Panc1 (cell line): ENCODE data around the gene BRICD5. TPM values are rescaled to one million over a fixed set of nuclear protein-coding genes. Genes with fewer than 3 reads are reported as not detected.

Source experiments
- ATAC-seq: fragments of 200-7000 bp; cut with Tn5 transposase; 2 replicates; pipeline ENCODE4 v1.9.1; 2020; ENCODE audit warnings: mild to moderate bottlenecking, moderate library complexity
- BruUV-seq: library from RNA; stranded (reverse); fragments of 400-500 nt; replicated peaks from 2 replicates; lab custom pipeline; 2021; lab: Mats Ljungman, UMichigan
- CTCF ChIA-PET: fragments of 300-600 bp; sonication (Branson Sonifier 250); formaldehyde crosslinking; loops from one replicate; lab custom pipeline; 2022; ENCODE audit warnings: antibody characterized with exemption; lab: Charles Lee
- POLR2A ChIA-PET: fragments of 300-600 bp; sonication (Branson Sonifier 250); formaldehyde crosslinking; loops from one replicate; lab custom pipeline; 2022; ENCODE audit warnings: antibody characterized with exemption; lab: Charles Lee
- DNase-seq: peaks from one replicate; pipeline ENCODE4 v3.0.0-alpha.2; 2010; ENCODE audit warnings: low read depth, low spot score
- H3K27ac ChIP-seq: 2 replicates; pipeline ENCODE4 v1.5.1; 2011; ENCODE audit warnings: mild to moderate bottlenecking, low read length, inconsistent platforms
- H3K27me3 ChIP-seq: fragments of 200-500 bp; sonication (Bioruptor generic); 2 replicates; pipeline ENCODE4 v1.6.0; 2014; ENCODE audit warnings: low read length, inconsistent platforms; ENCODE audit not compliant: control insufficient read depth, insufficient read depth
- H3K36me3 ChIP-seq: fragments of 200-500 bp; sonication (Bioruptor generic); 2 replicates; pipeline ENCODE4 v1.5.1; 2014; ENCODE audit warnings: inconsistent platforms, mild to moderate bottlenecking, low read length, moderate library complexity; ENCODE audit not compliant: control insufficient read depth, insufficient read depth
- H3K4me1 ChIP-seq: 2 replicates; pipeline ENCODE4 v1.5.1; 2011; ENCODE audit warnings: inconsistent platforms, mild to moderate bottlenecking, low read length, moderate library complexity; ENCODE audit not compliant: control insufficient read depth, insufficient read depth
- H3K4me3 ChIP-seq, 2 experiments: 2 replicates each; pipeline ENCODE4 v1.5.1; 2011 to 2012; ENCODE audit warnings: low read depth in 2 of 2, low read length in 2 of 2, mild to moderate bottlenecking in 2 of 2, inconsistent platforms in 1 of 2, moderate library complexity in 1 of 2
- H3K9me3 ChIP-seq: fragments of 200-500 bp; sonication (Bioruptor generic); 2 replicates; pipeline ENCODE4 v1.5.1; 2014; ENCODE audit warnings: low read depth, mild to moderate bottlenecking, inconsistent platforms, low read length, moderate library complexity; ENCODE audit not compliant: control insufficient read depth, insufficient read depth
- CTCF ChIP-seq: fragments of 450-650 bp; IDR thresholded peaks from 2 replicates; pipeline ENCODE4 v1.5.1; 2017; ENCODE audit warnings: mild to moderate bottlenecking
- POLR2AphosphoS5 ChIP-seq: IDR thresholded peaks from 2 replicates; pipeline ENCODE4 v1.6.1; 2012; ENCODE audit warnings: mild to moderate bottlenecking, low read depth, low read length, moderate library complexity
- REST ChIP-seq, 2 experiments: IDR thresholded peaks; 2 replicates each; pipeline ENCODE4 v1.6.1; 2011 to 2012; ENCODE audit warnings: low read depth in 2 of 2, control low read depth in 1 of 2, low read length in 1 of 2, mild to moderate bottlenecking in 1 of 2, moderate library complexity in 1 of 2; ENCODE audit not compliant: insufficient read depth in 1 of 2
- SIN3A ChIP-seq: IDR thresholded peaks from 2 replicates; pipeline ENCODE4 v1.6.1; 2012; ENCODE audit warnings: low read depth, mild to moderate bottlenecking, low read length, moderate library complexity, borderline replicate concordance; ENCODE audit not compliant: insufficient read depth
- TCF7L2 ChIP-seq: IDR thresholded peaks from 2 replicates; pipeline ENCODE4 v1.6.1; 2011; ENCODE audit warnings: mild to moderate bottlenecking, low read depth, low read length, inconsistent platforms
- in situ Hi-C: cut with HindIII; loops from 2 replicates; pipeline ENCODE4 v1.10.0; 2016; ENCODE audit warnings: low sequenced_read_pairs, low pct_unique_long_range_greater_than_20kb
- intact Hi-C: fragments of 100-400 bp; cut with micrococcal nuclease; formaldehyde crosslinking; loops from one replicate; pipeline ENCODE4 v1.10.0; 2022; ENCODE audit not compliant: unreplicated experiment
- total RNA-seq: library from RNA; stranded (reverse); gene quantifications from one replicate; pipeline ENCODE4 v1.2.1, GENCODE V29; 2021; ENCODE audit not compliant: unreplicated experiment

Gene BRICD5
- total RNA-seq, 1 experiment from 2014 or later = 8.7 TPM

GRCh38 chr16:2200313-2200712 lies 10.3 kb downstream of the BRICD5 start:
- intact Hi-C loops (no loop called here), in situ Hi-C loops (no loop called here)
- Histone ChIP-seq H3K27ac (no peak overlapping the region), H3K4me1 (peaks cover 5% of the 10 kb centered on the region), H3K36me3 (no peaks in the 10 kb centered on the region), H3K9me3 (no peaks in the 10 kb centered on the region), H3K4me3 (no peak overlapping the region), H3K27me3 (no peaks in the 10 kb centered on the region)
- no peak for DNase-seq
- TF ChIP-seq CTCF (no peak), REST (IDR thresholded peaks at IDR 0.05; ENCODE audit: insufficient read depth in 1 of 2, low read depth in 2 of 2, low read length in 1 of 2) (no peak), POLR2AphosphoS5 (no peak), SIN3A (no peak), TCF7L2 (no peak)
- no peak for ATAC-seq
- BruUV-seq = no TSS peak
- ChIA-PET CTCF (no interaction called here), POLR2A (interaction anchor here (0.5 kb wide), 1 partner anchor 49 kb away, joined by 4 read pairs; no protein-coding TSS in a partner anchor)

GRCh38 chr16:2199621-2200139 lies 11.0 kb downstream of the BRICD5 start:
- Histone ChIP-seq H3K36me3 (no peaks in the 10 kb centered on the region), H3K27me3 (no peaks in the 10 kb centered on the region), H3K4me1 (peaks cover 3% of the 10 kb centered on the region), H3K4me3 (no peak overlapping the region), H3K9me3 (no peaks in the 10 kb centered on the region), H3K27ac (no peak overlapping the region)
- in situ Hi-C loops (no loop called here), intact Hi-C loops (no loop called here)
- DNase-seq (no peak), ATAC-seq (no peak)
- POLR2A ChIA-PET = interaction anchor here (0.5 kb wide), 1 partner anchor 48 kb away, joined by 4 read pairs; no protein-coding TSS in a partner anchor
- TF ChIP-seq CTCF = no peak
- TF ChIP-seq SIN3A = no peak
- no peak for TF ChIP-seq REST (IDR thresholded peaks at IDR 0.05; ENCODE audit: insufficient read depth in 1 of 2, low read depth in 2 of 2, low read length in 1 of 2)
- no peak for TF ChIP-seq TCF7L2
- TF ChIP-seq POLR2AphosphoS5 = no peak
- no TSS peak for BruUV-seq
- CTCF ChIA-PET = no interaction called here
